Measurements from ENCODE around the gene DUSP22. TPM values are rescaled to one million over a fixed set of nuclear protein-coding genes. Genes with fewer than 3 reads are reported as not detected.

The DUSP22 gene
- total RNA-seq, 1 experiment from 2014 or later, result 19.2 TPM

DNA sequence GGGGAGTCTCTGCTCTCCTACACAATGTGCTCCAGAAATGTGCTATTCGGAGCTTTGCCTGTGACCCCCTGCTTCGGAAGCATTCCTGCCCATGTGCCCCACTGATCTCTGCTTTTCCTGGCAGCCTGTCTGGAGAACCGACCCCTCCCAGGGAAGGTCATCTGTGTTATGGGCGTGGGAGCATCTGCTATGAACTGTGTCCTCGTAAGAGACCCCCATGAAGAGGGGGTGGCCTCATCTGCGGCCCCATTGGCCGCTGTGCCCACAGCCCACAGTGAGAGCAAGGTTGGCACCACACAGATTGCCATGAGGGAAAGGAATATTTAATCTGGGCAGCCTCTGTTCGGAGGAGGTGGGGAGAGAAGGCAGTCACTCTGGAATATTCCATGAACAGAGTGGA is 66.6 kb downstream of the DUSP22 start:
- no peak overlapping the region for H3K9ac ChIP-seq (ENCODE audit: low read length)
- H2AFZ ChIP-seq (ENCODE audit: low read depth, low read length, poor library complexity, severe bottlenecking), result no peak overlapping the region
- ChIA-PET CTCF (no interaction called here), RAD21 (ENCODE audit: low non-redundant PET in 1 of 2, low total read pairs in 2 of 2, uncharacterized antibody in 2 of 2, unreplicated experiment in 2 of 2) (no interaction called here), POLR2A (no interaction called here)
- BruUV-seq (replicated peaks), result no TSS peak
- H3K27me3 ChIP-seq (ENCODE audit: insufficient read depth, low read length), result no peaks in the 10 kb centered on the region
- no peak overlapping the region for H3K4me2 ChIP-seq (ENCODE audit: low read length)
- H3K9me3 ChIP-seq (ENCODE audit: control insufficient read depth in 1 of 2, insufficient read depth in 1 of 2, low read depth in 1 of 2, low read length in 2 of 2), result peaks cover 4 to 8% of the 10 kb centered on the region in 2 experiments; a peak in 2 of 4 replicates
- DNase-seq (ENCODE audit: low read depth, low spot score) (no peak), ATAC-seq (no peak)
- H3K4me3 ChIP-seq (replicated peaks in 1 of 2; ENCODE audit: low read depth in 1 of 2, low read length in 2 of 2), result no peak overlapping the region
- no peaks in the 10 kb centered on the region for H3K36me3 ChIP-seq (ENCODE audit: control insufficient read depth in 1 of 2, insufficient read depth in 2 of 2, low read length in 2 of 2)
- H3K4me1 ChIP-seq (ENCODE audit: control insufficient read depth in 1 of 2, insufficient read depth in 2 of 2, low read length in 2 of 2), result no peaks in the 10 kb centered on the region
- no peaks in the 10 kb centered on the region for H3K9me2 ChIP-seq (ENCODE audit: insufficient read depth)
- H3K27ac ChIP-seq (ENCODE audit: low read depth, low read length), result no peak overlapping the region
- no peaks in the 10 kb centered on the region for H4K20me1 ChIP-seq (ENCODE audit: insufficient read depth)
- intact Hi-C loops (cut with micrococcal nuclease), result no loop called here
- TF ChIP-seq YY1 (IDR thresholded peaks at IDR 0.05; ENCODE audit: extremely low read depth, insufficient replicate concordance, low read depth, low read length) (no peak), TCF7L2 (IDR thresholded peaks at IDR 0.05; ENCODE audit: borderline replicate concordance, extremely low read depth, insufficient read depth, insufficient read length) (no peak), ZFX (IDR thresholded peaks at IDR 0.05) (no peak), SP1 (IDR thresholded peaks at IDR 0.05; ENCODE audit: low read depth) (no peak), JUND (IDR thresholded peaks at IDR 0.05) (no peak), FOSL1 (IDR thresholded peaks at IDR 0.05; ENCODE audit: low read depth) (no peak), EGR1 (IDR thresholded peaks at IDR 0.05; ENCODE audit: low read depth) (no peak), POLR2AphosphoS5 (IDR thresholded peaks at IDR 0.05; ENCODE audit: low read depth, low read length) (no peak), SIN3A (IDR thresholded peaks at IDR 0.05; ENCODE audit: low read depth) (no peak), ZNF274 (IDR thresholded peaks at IDR 0.05; ENCODE audit: low read depth, low read length) (no peak), CBX3 (IDR thresholded peaks at IDR 0.05; ENCODE audit: low read depth) (no peak), POLR2A (IDR thresholded peaks at IDR 0.05; ENCODE audit: borderline replicate concordance, extremely low read depth, insufficient read depth, insufficient read length) (no peak)
- TF ChIP-seq, protein P1, sequence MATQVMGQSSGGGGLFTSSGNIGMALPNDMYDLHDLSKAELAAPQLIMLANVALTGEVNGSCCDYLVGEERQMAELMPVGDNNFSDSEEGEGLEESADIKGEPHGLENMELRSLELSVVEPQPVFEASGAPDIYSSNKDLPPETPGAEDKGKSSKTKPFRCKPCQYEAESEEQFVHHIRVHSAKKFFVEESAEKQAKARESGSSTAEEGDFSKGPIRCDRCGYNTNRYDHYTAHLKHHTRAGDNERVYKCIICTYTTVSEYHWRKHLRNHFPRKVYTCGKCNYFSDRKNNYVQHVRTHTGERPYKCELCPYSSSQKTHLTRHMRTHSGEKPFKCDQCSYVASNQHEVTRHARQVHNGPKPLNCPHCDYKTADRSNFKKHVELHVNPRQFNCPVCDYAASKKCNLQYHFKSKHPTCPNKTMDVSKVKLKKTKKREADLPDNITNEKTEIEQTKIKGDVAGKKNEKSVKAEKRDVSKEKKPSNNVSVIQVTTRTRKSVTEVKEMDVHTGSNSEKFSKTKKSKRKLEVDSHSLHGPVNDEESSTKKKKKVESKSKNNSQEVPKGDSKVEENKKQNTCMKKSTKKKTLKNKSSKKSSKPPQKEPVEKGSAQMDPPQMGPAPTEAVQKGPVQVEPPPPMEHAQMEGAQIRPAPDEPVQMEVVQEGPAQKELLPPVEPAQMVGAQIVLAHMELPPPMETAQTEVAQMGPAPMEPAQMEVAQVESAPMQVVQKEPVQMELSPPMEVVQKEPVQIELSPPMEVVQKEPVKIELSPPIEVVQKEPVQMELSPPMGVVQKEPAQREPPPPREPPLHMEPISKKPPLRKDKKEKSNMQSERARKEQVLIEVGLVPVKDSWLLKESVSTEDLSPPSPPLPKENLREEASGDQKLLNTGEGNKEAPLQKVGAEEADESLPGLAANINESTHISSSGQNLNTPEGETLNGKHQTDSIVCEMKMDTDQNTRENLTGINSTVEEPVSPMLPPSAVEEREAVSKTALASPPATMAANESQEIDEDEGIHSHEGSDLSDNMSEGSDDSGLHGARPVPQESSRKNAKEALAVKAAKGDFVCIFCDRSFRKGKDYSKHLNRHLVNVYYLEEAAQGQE (IDR thresholded peaks at IDR 0.05; ENCODE audit: low read depth), result no peak
- TF ChIP-seq, protein P2, sequence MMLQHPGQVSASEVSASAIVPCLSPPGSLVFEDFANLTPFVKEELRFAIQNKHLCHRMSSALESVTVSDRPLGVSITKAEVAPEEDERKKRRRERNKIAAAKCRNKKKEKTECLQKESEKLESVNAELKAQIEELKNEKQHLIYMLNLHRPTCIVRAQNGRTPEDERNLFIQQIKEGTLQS (IDR thresholded peaks at IDR 0.05), result no peak
- TF ChIP-seq, protein P3, sequence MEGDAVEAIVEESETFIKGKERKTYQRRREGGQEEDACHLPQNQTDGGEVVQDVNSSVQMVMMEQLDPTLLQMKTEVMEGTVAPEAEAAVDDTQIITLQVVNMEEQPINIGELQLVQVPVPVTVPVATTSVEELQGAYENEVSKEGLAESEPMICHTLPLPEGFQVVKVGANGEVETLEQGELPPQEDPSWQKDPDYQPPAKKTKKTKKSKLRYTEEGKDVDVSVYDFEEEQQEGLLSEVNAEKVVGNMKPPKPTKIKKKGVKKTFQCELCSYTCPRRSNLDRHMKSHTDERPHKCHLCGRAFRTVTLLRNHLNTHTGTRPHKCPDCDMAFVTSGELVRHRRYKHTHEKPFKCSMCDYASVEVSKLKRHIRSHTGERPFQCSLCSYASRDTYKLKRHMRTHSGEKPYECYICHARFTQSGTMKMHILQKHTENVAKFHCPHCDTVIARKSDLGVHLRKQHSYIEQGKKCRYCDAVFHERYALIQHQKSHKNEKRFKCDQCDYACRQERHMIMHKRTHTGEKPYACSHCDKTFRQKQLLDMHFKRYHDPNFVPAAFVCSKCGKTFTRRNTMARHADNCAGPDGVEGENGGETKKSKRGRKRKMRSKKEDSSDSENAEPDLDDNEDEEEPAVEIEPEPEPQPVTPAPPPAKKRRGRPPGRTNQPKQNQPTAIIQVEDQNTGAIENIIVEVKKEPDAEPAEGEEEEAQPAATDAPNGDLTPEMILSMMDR (IDR thresholded peaks at IDR 0.05 in 2 of 3, conservative IDR thresholded peaks at IDR 0.05 in 1 of 3; ENCODE audit: borderline replicate concordance in 1 of 3, insufficient read depth in 1 of 3, low read depth in 2 of 3, low read length in 2 of 3), result no peak
- H3K79me2 ChIP-seq (ENCODE audit: insufficient read depth, low read length), result no peaks in the 10 kb centered on the region
